Activated CD4-positive, alpha-beta T cell treated with anti-CD3 and anti-CD28 coated beads for 24 hours (primary cell): Measurements from ENCODE around the gene CDC5L.
"Not testable (repeated sequence)": the region's sequence is repeated elsewhere in the genome, so short reads cannot be mapped to it uniquely, and the experiment has no call there.

Source experiments
- DNase-seq, 2 donors: peaks; one replicate each; pipeline ENCODE4 v3.0.0-alpha.2; 2020; ENCODE audit warnings: low read depth in 2 of 2

CDC5L gene

GRCh38 chr6:44415449-44415848 lies 27.9 kb downstream of the CDC5L start:
- DNase-seq: no peak

- DNase-seq: no peak
Observed at GRCh38 chr6:44415873-44416502, 28.5 kb downstream of the CDC5L start.

GRCh38 chr6:44422531-44422930 lies 35.0 kb downstream of the CDC5L start:
- no peak for DNase-seq

- no peak for DNase-seq
Observed at GRCh38 chr6:44423306-44423705, 35.8 kb downstream of the CDC5L start.

GRCh38 chr6:44425951-44426350 lies 38.4 kb downstream of the CDC5L start:
- DNase-seq: no peak

GRCh38 chr6:44428682-44429081 lies 41.2 kb downstream of the CDC5L start:
- DNase-seq: no peak

- DNase-seq: no peak
Observed at GRCh38 chr6:44430326-44430725, 42.8 kb downstream of the CDC5L start.

- peak in 1 of 2 donors; percentile 8 for DNase-seq
Observed at GRCh38 chr6:44431118-44431725, 43.7 kb downstream of the CDC5L start.

GRCh38 chr6:44432227-44432626 lies 44.7 kb downstream of the CDC5L start:
- no peak for DNase-seq

GRCh38 chr6:44432726-44433125 lies 45.2 kb downstream of the CDC5L start:
- no peak for DNase-seq

GRCh38 chr6:44435500-44435899 lies 48.0 kb downstream of the CDC5L start:
- DNase-seq: no peak

- DNase-seq: no peak
Observed at GRCh38 chr6:44438827-44439226, 51.3 kb downstream of the CDC5L start.

- no peak for DNase-seq
Observed at GRCh38 chr6:44439270-44440045, 52.0 kb downstream of the CDC5L start.

- no peak for DNase-seq
Observed at GRCh38 chr6:44441091-44441855, 53.8 kb downstream of the CDC5L start.

- DNase-seq: no peak
Observed at GRCh38 chr6:44442236-44442635, 54.7 kb downstream of the CDC5L start.

GRCh38 chr6:44442833-44443444 lies 55.4 kb downstream of the CDC5L start:
- no peak for DNase-seq

GRCh38 chr6:44444853-44445252 lies 57.3 kb downstream of the CDC5L start:
- no peak for DNase-seq

GRCh38 chr6:44446626-44447300 lies 59.3 kb downstream of the CDC5L start:
- no peak for DNase-seq

- not testable (repeated sequence) for DNase-seq
Observed at GRCh38 chr6:44449181-44449580, 61.7 kb downstream of the CDC5L start.

GRCh38 chr6:44451803-44452695 lies 64.5 kb downstream of the CDC5L start:
- no peak for DNase-seq
